HL-60 (cell line): ENCODE measurements around the gene OOSP3.

Source experiments
- DNase-seq, 2 experiments: peaks; one replicate each; pipeline ENCODE4 v3.0.0-alpha.2; 2010 to 2020; ENCODE audit warnings: low read depth in 1 of 2, low spot score in 1 of 2
- H3K27ac ChIP-seq: fragments of 250-450 bp; sonication (Bioruptor Pico); replicated peaks from 2 replicates; pipeline ENCODE4 v1.5.1; 2020; ENCODE audit warnings: mild to moderate bottlenecking, moderate library complexity
- H3K27me3 ChIP-seq: fragments of 250-450 bp; sonication (Bioruptor Pico); 2 replicates; pipeline ENCODE4 v1.5.1; 2021; ENCODE audit warnings: mild to moderate bottlenecking, moderate library complexity; ENCODE audit not compliant: insufficient read depth, poor library complexity, severe bottlenecking
- H3K4me3 ChIP-seq: replicated peaks from 2 replicates; pipeline ENCODE4 v1.5.1; 2011; ENCODE audit warnings: mild to moderate bottlenecking, control low read depth, low read length; ENCODE audit not compliant: insufficient read depth
- GABPA ChIP-seq: IDR thresholded peaks from 2 replicates; pipeline ENCODE4 v1.6.1; 2012; ENCODE audit warnings: low read depth
- POLR2AphosphoS5 ChIP-seq: IDR thresholded peaks from 2 replicates; pipeline ENCODE4 v1.6.1; 2012; ENCODE audit warnings: low read depth
- SPI1 ChIP-seq: IDR thresholded peaks from 2 replicates; pipeline ENCODE4 v1.6.1; 2012; ENCODE audit warnings: low read depth, mild to moderate bottlenecking, borderline replicate concordance
- TF ChIP-seq, protein P1 (sequence below): IDR thresholded peaks from 2 replicates; pipeline ENCODE4 v1.6.1; 2012; ENCODE audit warnings: low read depth; ENCODE audit not compliant: insufficient replicate concordance
- TF ChIP-seq, protein P2 (sequence below): IDR thresholded peaks from one replicate; pipeline ENCODE4 v1.5.1; 2011; ENCODE audit warnings: low read length, control low read depth, inconsistent platforms; ENCODE audit not compliant: insufficient read depth

Gene OOSP3

DNA sequence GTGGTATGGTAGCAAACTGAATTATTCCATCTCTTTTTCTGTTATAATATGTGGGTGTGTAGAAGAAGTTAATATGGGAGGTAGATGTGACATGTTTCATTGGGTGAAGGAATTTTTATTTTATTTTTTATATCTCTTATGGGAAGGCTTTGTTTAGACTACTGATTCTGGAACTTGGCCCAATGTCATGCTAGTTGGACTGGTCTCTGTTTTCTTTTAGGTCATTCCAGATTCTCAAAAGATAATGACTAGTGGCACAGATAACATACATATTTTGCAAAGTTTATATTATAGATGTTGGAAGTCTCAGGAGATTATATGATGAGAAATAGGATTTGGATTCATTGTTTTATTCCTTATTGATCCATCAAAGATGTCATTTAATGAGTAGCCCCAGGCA is 1.3 kb upstream of the OOSP3 start:
- no peak overlapping the region for H3K4me3 ChIP-seq
- DNase-seq = no peak
- TF ChIP-seq, protein P1, sequence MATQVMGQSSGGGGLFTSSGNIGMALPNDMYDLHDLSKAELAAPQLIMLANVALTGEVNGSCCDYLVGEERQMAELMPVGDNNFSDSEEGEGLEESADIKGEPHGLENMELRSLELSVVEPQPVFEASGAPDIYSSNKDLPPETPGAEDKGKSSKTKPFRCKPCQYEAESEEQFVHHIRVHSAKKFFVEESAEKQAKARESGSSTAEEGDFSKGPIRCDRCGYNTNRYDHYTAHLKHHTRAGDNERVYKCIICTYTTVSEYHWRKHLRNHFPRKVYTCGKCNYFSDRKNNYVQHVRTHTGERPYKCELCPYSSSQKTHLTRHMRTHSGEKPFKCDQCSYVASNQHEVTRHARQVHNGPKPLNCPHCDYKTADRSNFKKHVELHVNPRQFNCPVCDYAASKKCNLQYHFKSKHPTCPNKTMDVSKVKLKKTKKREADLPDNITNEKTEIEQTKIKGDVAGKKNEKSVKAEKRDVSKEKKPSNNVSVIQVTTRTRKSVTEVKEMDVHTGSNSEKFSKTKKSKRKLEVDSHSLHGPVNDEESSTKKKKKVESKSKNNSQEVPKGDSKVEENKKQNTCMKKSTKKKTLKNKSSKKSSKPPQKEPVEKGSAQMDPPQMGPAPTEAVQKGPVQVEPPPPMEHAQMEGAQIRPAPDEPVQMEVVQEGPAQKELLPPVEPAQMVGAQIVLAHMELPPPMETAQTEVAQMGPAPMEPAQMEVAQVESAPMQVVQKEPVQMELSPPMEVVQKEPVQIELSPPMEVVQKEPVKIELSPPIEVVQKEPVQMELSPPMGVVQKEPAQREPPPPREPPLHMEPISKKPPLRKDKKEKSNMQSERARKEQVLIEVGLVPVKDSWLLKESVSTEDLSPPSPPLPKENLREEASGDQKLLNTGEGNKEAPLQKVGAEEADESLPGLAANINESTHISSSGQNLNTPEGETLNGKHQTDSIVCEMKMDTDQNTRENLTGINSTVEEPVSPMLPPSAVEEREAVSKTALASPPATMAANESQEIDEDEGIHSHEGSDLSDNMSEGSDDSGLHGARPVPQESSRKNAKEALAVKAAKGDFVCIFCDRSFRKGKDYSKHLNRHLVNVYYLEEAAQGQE = no peak
- TF ChIP-seq POLR2AphosphoS5 (no peak), SPI1 (no peak), GABPA (no peak)
- TF ChIP-seq, protein P2, sequence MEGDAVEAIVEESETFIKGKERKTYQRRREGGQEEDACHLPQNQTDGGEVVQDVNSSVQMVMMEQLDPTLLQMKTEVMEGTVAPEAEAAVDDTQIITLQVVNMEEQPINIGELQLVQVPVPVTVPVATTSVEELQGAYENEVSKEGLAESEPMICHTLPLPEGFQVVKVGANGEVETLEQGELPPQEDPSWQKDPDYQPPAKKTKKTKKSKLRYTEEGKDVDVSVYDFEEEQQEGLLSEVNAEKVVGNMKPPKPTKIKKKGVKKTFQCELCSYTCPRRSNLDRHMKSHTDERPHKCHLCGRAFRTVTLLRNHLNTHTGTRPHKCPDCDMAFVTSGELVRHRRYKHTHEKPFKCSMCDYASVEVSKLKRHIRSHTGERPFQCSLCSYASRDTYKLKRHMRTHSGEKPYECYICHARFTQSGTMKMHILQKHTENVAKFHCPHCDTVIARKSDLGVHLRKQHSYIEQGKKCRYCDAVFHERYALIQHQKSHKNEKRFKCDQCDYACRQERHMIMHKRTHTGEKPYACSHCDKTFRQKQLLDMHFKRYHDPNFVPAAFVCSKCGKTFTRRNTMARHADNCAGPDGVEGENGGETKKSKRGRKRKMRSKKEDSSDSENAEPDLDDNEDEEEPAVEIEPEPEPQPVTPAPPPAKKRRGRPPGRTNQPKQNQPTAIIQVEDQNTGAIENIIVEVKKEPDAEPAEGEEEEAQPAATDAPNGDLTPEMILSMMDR = no peak
- no peaks in the 10 kb centered on the region for H3K27me3 ChIP-seq
- H3K27ac ChIP-seq = no peak overlapping the region

DNA sequence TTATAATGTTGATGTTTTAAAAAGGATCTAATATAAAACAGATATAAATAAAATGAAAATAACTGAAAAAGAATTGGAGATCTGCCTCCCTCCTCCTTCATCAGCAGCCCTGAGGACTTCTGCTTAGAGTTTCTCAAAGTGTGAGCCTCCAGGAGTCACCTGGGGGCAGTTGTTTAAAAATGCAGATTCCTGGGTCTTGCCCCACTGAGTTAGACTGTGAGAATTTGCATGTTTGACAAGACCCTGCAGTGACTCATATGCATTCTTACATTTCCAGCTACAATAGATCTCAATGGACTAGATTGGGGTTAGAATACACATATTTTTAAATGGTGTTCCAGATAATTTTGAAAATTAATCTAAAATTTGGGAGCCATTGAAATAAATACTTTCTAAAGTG is 798 bp upstream of the OOSP3 start:
- DNase-seq = no peak
- no peak overlapping the region for H3K27ac ChIP-seq
- no peaks in the 10 kb centered on the region for H3K27me3 ChIP-seq
- TF ChIP-seq POLR2AphosphoS5 (no peak), SPI1 (no peak), GABPA (no peak)
- TF ChIP-seq, protein P2 = no peak
- TF ChIP-seq, protein P1 = no peak
- no peak overlapping the region for H3K4me3 ChIP-seq

DNA sequence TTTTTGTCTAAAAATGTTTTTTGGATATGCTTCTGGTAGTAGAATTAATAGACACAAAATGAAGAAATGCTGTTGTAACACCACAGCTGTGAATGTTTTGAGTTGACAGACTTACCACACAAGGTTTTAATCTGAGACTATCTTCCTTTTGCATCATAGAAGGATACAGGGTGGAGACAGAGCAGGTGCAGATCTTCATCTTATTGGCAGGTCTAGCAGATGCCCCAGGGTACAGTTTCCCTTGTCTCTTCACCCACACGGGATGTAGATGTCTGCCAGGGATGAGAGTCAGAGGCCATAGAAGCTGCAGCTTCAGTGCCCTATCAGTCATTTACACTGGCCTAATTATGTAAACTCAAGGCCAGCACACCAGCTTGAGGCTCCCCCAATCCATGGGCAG is 985 bp downstream of the OOSP3 start:
- Histone ChIP-seq H3K27ac (no peak overlapping the region), H3K4me3 (no peak overlapping the region), H3K27me3 (no peaks in the 10 kb centered on the region)
- no peak for DNase-seq
- TF ChIP-seq POLR2AphosphoS5 = no peak
- no peak for TF ChIP-seq SPI1
- no peak for TF ChIP-seq GABPA
- TF ChIP-seq, protein P1 = no peak
- TF ChIP-seq, protein P2 = no peak
